ENCODE measurements around the gene CASKIN2. TPM values are rescaled to one million over a fixed set of nuclear protein-coding genes. Genes with fewer than 3 reads are reported as not detected.

CASKIN2 gene
- total RNA-seq, 1 donor from 2014 or later: 112 TPM

- Histone ChIP-seq H3K4me3 (no peak overlapping the region), H3K9me3 (no peaks in the 10 kb centered on the region), H3K4me1 (peaks cover 9 to 15% of the 10 kb centered on the region in 2 donors), H3K27me3 (no peaks in the 10 kb centered on the region), H3K36me3 (peaks cover 0 to 12% of the 10 kb centered on the region in 2 donors), H3K27ac (no peak overlapping the region)
- DNase-seq (ENCODE audit: low spot score in 2 of 2): no peak
- TF ChIP-seq CTCF (IDR thresholded peaks at IDR 0.05): no peak
- intact Hi-C loops (cut with DNase I): loop anchor here (10.0 kb wide), 1 partner anchor 484 kb away; no protein-coding TSS in a partner anchor
Measured at GRCh38 chr17:75518983-75519537, 3.7 kb upstream of the CASKIN2 start.

GRCh38 chr17:75518201-75518600, 2.9 kb upstream of the CASKIN2 start:
- H3K36me3 ChIP-seq: peaks cover 0 to 12% of the 10 kb centered on the region in 2 donors
- TF ChIP-seq CTCF (IDR thresholded peaks at IDR 0.05): no peak
- intact Hi-C loops (cut with DNase I): loop anchor here (10.0 kb wide), 1 partner anchor 483 kb away; no protein-coding TSS in a partner anchor
- no peak overlapping the region for H3K4me3 ChIP-seq
- H3K27me3 ChIP-seq: no peaks in the 10 kb centered on the region
- H3K27ac ChIP-seq: no peak overlapping the region
- no peaks in the 10 kb centered on the region for H3K9me3 ChIP-seq
- no peak for DNase-seq (ENCODE audit: low spot score in 2 of 2)
- H3K4me1 ChIP-seq: peaks cover 16 to 24% of the 10 kb centered on the region in 2 donors

- H3K4me3 ChIP-seq: peak overlapping the region; percentile 78 to 82
- H3K27me3 ChIP-seq: no peaks in the 10 kb centered on the region
- intact Hi-C loops (cut with DNase I): loop anchor here (10.0 kb wide), 1 partner anchor 483 kb away; no protein-coding TSS in a partner anchor
- H3K4me1 ChIP-seq: peaks cover 17 to 27% of the 10 kb centered on the region in 2 donors
- no peak for TF ChIP-seq CTCF (IDR thresholded peaks at IDR 0.05)
- H3K36me3 ChIP-seq: peaks cover 0 to 12% of the 10 kb centered on the region in 2 donors
- no peak for DNase-seq (ENCODE audit: low spot score in 2 of 2)
- no peaks in the 10 kb centered on the region for H3K9me3 ChIP-seq
- H3K27ac ChIP-seq: no peak overlapping the region
Measured at GRCh38 chr17:75517297-75517865, 2.0 kb upstream of the CASKIN2 start.

GRCh38 chr17:75516619-75517296, 1.4 kb upstream of the CASKIN2 start:
- intact Hi-C loops (cut with DNase I): loop anchor here (10.0 kb wide), 1 partner anchor 482 kb away; no protein-coding TSS in a partner anchor
- no peaks in the 10 kb centered on the region for H3K9me3 ChIP-seq
- peaks cover 18 to 33% of the 10 kb centered on the region in 2 donors for H3K4me1 ChIP-seq
- no peak for TF ChIP-seq CTCF (IDR thresholded peaks at IDR 0.05)
- H3K27ac ChIP-seq: peak overlapping the region; percentile 64 to 73
- H3K4me3 ChIP-seq: peak overlapping the region; percentile 78 to 82
- DNase-seq (ENCODE audit: low spot score in 2 of 2): no peak
- peaks cover 0 to 9% of the 10 kb centered on the region in 2 donors for H3K36me3 ChIP-seq
- no peaks in the 10 kb centered on the region for H3K27me3 ChIP-seq

GRCh38 chr17:75516255-75516618, 900 bp upstream of the CASKIN2 start, which contains the start of gene TSEN54:
Gene TSEN54, plus strand, starts transcription at chr17:75516528. Its CDS starts 33 bp downstream, at chr17:75516561.
- DNase-seq (ENCODE audit: low spot score in 2 of 2): peak; percentile 65 to 96
- Histone ChIP-seq H3K27ac (peak within 1 kb of the TSS; percentile 74 to 88), H3K9me3 (no peaks in the 10 kb centered on the region), H3K4me1 (peaks cover 23 to 38% of the 10 kb centered on the region in 2 donors), H3K27me3 (no peaks in the 10 kb centered on the region), H3K36me3 (peaks cover 0 to 4% of the 10 kb centered on the region in 2 donors), H3K4me3 (peak within 1 kb of the TSS; percentile 78 to 82)
- no peak for TF ChIP-seq CTCF (IDR thresholded peaks at IDR 0.05)
- intact Hi-C loops (cut with DNase I): loop anchor here (10.0 kb wide), 1 partner anchor 481 kb away; no protein-coding TSS in a partner anchor

All from ascending aorta (tissue), 2 donors.